CD4-positive, alpha-beta T cell treated with Interleukin-17A for 4 hours (primary cell): ENCODE measurements around the gene NIPAL1.
A peak's percentile ranks its signal among the peaks of the same experiment; 100 is the strongest.

Experiments
- DNase-seq: peaks from one replicate; pipeline ENCODE4 v3.0.0-alpha.2; 2020; ENCODE audit warnings: mixed read lengths

Gene NIPAL1

GRCh38 chr4:48027653-48028052 is 11.1 kb downstream of the NIPAL1 start:
- DNase-seq: no peak

DNA sequence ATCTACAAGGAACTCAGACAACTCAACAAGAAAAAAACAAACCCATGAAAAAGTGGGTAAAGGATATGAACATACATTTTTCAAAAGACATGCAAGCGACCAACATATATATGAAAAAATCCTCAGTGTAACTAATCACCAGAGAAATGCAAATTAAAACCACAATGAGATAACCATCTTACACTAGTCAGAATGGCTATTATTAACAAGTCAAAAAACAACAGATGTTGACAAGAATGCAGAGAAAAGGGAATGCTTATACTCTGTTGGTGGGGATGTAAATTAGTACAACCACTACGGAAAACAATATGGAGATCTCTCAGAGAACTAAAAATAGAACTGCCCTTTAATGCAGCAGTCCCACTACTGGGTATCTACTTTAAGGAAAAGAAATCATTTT is 12.1 kb downstream of the NIPAL1 start:
- no peak for DNase-seq

DNA sequence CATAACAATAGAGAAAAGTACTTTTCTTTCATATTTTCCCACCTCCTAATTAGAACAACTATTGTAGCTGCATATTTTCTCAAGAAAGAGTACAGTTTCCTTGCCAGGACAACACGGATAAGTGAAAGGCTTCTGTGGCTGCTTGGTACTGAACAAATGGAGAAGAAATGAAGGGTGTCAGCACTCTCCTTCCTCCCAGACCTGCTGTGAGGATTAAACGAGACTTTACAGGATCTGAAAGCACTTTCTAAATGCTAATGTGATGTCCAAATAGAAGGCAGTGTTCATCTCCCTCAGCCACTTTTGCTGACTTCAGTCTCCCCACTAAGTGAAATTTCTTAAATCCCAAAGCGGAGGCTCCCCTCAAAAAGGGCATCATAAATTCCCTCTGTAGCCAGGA is 13.9 kb downstream of the NIPAL1 start:
- no peak for DNase-seq

DNA sequence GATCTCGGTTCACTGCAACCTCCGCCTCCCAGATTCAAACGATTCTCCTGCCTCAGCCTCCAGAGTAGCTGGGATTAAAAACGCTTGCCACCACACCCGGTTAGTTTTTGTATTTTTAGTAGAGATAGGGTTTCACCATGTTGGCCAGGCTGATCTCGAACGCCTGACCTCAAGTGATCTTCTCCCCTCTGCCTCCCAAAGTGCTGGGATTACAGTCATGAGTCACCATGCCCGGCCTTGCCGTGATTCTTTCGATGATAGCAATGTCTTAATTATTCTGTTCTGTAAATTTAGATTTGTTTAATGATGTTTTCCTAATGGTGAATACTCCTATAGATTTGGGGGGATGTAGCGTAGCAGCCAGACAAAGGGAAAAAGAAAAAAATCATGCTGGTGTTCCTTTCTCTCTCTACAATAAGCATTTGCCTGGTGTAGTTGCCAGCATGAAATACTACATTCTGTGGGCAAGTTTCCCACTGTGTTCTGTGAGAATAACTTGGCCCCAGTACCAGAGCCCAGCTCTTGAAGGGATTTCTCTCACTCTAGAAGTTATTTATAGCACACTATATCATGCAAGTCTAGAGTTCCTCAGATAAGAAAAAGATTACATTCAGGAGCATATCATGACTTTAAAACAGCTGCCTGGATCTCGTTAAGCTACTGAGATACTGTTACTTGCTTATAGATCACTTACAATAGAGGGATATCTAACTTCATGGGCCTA is 15.4 kb downstream of the NIPAL1 start:
- DNase-seq: no peak

DNA sequence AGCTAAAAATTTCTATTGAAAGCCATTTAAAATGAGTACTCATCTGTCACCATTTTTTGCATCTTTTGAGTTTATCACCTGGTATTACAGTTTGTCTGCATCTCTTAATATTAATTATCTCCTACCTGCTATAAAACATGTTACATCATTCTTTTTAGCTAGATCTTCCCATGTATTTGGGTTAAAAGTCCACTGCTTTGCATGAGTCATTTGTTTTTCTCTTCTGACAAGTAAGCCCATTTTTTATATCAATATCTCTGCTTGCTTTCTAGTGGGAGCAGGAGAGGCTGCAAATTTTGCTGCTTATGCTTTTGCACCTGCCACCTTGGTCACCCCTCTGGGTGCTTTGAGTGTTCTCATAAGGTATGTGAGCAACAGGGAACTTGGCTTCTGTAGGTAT is 16.1 kb downstream of the NIPAL1 start:
- no peak for DNase-seq

GRCh38 chr4:48033412-48033811 is 16.8 kb downstream of the NIPAL1 start:
- DNase-seq: no peak

DNA sequence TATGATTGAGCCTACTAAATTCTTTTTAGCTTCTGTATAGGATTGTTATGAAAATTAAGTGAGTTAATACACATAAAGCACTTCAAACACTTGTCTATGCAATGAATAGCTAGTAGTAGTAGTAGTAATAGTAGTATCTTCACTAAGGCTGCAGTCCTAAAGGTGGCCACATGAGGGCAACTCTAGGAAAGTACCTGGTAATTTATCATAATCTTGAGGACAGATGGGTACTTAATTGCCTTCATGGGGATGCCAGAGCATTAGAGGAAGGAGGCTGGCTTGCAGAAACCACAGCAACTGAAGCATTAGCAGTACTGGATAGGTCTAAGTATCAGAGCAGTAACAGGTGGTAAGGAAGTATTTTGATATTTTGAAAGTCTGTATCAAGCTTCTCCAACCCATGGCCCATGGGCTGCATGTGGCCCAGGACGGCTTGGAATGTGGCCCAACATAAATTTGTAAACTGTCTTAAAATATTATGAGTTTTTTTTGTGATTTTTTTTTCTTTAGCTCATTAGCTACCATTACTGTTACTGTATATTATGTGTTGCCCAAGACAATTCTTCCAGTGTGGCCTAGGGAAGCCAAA is 17.3 kb downstream of the NIPAL1 start:
- peak; percentile 72 for DNase-seq

DNA sequence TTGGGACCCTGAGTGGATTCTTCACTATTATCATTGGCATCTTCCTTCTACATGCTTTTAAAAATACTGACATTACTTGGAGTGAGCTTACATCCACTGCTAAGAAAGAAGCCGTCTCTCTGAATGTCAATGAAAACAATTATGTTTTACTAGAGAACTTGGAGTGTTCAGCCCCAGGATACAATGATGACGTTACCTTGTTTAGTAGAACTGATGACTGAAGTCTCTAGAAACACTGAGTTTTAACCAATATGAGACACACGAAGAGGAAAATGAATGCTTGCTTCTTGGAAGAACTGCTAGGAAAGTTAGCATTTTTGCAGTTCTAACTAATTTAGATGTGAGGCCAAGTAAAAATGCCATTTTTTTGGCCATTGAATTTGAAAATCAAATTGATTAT is 19.4 kb downstream of the NIPAL1 start:
- no peak for DNase-seq

- no peak for DNase-seq
Measured at GRCh38 chr4:48037117-48037462, 20.5 kb downstream of the NIPAL1 start.

DNA sequence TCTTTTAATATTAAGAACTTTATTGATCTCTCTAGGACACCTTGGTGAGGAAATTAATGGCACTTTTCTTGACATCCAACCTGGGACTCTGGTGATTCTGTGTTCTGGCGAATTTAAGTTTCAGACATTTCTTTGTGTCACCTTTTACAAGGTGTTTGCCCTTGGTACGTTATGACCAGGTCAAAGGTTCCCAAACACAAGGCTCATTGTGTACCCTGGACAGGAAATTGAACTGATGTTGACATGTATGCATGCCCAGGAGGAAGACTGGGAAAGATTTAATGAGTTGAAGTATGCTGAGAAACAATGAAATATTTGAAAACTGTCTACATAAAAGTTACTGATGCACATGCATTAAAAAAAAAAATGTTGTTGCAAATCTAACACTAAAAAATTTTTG is 22.1 kb downstream of the NIPAL1 start:
- DNase-seq: no peak

- DNase-seq: no peak
Measured at GRCh38 chr4:48039561-48039960, 23.0 kb downstream of the NIPAL1 start.

DNA sequence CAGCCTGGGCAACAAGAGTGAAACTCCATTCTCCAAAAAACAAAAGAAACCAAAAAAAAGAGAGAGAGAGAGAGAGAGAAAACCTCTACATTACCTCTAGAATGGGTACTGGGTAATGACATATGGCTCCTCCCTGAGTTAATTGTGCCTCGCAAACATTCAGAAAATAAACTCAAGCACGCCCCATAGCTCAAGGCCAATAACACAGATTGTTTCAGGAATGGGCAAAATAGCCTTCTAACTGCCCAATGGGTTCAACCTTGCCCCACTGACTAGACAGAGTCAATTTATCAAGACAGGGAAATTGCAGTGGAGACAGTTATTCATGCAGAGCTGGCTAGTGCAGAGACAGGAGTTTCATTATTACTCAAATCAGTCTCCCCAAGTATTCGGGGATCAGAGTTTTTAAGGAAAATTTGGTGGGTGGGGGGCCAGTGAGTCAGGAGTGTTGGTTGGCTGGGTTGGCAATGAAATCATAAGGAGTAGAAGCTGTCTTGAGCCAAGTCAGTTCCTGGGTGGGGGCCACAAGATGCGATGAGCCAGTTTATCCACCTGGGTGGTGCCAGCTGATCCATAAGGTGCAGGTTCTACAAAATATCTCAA is 25.1 kb downstream of the NIPAL1 start:
- DNase-seq: no peak

- DNase-seq: no peak
Measured at GRCh38 chr4:48042979-48043461, 26.4 kb downstream of the NIPAL1 start.

DNA sequence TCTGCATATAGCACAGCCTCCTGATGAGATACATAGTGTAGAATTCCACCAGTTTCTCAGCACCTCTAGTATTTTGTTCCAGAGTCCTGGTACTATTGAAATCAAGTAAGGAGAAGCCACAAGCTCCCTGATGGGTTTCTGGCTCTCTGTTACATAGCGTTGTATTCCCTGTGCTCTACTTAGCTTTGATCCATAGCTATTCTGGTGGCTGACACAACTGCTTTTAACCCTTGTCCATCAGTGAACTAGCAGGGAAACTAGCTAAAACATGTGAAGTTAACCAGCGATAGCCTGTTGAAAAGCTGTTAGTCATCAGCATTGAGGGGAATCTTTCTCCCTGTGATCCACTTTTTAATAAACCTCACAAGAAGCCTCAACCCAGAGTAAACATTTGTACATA is 26.9 kb downstream of the NIPAL1 start:
- DNase-seq: no peak

DNA sequence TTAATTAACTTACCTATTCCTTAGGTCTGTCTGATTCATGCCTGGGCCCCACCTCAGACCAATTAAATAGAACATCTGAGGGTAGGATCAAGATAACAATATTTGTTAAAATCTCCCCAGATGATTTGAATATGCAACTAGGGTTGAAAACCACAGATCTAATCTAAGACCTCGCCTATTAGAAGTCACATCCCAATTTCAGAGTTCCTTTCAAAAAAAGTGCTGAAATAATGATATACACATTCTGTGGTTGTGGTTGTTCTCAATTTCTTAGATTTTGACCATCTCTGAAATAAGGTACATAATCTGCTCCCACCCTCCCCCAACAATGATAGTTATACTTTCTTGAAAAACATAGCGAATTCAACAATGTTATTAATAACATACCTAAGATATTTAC is 27.7 kb downstream of the NIPAL1 start:
- no peak for DNase-seq

- DNase-seq: no peak
Measured at GRCh38 chr4:48046059-48046458, 29.5 kb downstream of the NIPAL1 start.

- DNase-seq: peak; percentile 56
Measured at GRCh38 chr4:48047421-48047844, 30.9 kb downstream of the NIPAL1 start.

DNA sequence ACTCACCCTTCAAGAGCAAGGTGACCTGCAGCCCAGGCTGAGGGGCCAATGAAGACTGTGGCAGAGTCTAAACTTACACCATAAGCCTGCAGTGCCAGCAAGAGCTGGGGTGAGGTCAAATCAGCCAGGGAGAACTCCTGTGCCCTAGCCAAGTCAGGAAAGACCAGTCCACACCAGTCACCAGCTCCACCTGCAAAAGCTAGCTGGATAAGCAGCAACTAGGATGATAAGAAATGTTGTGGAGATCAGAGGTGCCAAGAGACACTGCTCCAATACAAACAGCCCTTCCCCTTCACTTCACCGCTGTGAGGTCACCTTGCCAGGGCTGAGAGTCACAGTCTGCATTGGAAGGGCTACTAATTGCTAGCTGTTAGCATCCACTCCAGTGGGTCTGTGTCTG is 31.3 kb downstream of the NIPAL1 start:
- DNase-seq: no peak

DNA sequence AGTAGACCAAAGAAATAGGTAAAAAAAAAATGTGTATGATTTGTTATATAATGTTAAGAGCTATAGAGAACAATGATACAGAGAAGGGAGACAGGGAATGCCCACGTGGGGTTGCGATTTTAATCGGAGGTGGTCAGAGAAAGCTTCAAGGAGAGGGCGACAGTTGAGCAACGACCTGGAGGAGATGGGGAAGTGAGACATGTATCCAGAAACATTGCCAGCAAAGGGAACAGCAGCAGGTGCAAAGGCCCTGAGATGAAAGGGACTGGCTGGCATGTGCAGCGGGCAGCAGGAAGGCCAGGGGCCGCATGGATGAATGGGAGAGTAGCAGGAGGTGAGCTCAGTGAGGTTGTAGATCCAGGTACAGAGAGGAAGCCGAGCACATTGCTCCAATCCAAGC is 32.9 kb downstream of the NIPAL1 start:
- no peak for DNase-seq

GRCh38 chr4:48051078-48051477 is 34.5 kb downstream of the NIPAL1 start:
- DNase-seq: no peak

DNA sequence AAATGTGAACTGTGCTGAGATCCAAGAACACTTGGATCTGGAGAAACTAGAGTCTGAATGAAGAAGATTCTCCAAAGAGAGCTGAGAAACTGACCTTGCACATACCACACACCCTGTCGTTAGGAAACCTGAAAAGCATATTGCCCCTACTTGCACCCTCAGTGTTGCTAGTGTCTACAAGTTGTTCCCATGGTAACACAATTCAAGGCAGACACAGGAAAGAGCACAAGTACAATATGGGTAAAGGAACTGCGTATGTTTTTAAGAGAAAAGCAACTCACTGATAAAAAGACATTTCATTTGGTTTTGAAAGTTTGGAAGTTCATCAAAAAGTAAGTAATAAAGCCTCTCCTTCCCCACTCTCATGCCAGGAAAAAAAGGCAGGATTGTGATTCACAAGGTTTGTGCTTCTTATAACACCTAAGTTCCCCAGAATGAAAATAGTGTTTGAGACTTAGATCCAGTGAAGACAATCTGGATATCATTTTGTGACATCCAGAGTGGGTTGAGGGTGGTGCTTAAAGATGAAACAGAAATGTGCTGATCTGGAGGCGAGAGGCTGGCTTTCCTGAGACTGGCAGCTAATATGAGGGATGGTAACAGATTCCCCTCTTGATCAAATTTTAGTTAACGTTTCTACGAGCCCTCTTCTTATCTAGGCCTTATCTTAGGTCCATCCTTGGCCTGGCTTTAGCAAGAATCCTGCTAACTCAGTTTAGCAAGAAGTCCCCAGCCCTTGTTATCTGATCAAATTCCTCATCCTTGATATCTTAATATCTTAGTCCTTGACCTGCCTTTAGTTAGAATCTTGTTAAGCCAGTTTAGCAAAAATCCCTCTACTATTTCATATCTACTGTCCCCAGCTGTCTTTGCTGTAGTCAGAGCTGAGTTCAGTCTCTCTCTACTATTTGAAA is 42.3 kb downstream of the NIPAL1 start:
- DNase-seq: no peak

DNA sequence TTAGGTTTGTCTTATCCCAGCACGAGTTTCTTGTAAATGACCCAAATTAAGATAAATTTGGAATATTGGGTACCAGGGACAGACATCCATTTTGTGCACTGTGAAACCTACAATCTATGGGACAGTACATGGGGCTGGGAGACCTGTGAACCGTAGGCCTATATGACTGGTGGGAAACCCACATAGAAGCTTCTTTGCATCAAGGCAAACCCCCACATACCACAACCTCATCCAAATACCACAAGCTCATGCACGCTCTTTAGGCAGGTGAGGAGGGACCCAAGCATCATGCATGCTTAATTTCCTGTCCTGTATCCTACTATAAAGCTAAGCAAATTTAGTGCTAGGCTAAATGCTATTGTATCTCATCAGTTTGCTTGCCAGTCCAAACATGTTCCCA is 47.8 kb downstream of the NIPAL1 start:
- DNase-seq: no peak

GRCh38 chr4:48065587-48066052 is 49.0 kb downstream of the NIPAL1 start:
- no peak for DNase-seq
